ENCODE results near the gene NAT14.

DNA sequence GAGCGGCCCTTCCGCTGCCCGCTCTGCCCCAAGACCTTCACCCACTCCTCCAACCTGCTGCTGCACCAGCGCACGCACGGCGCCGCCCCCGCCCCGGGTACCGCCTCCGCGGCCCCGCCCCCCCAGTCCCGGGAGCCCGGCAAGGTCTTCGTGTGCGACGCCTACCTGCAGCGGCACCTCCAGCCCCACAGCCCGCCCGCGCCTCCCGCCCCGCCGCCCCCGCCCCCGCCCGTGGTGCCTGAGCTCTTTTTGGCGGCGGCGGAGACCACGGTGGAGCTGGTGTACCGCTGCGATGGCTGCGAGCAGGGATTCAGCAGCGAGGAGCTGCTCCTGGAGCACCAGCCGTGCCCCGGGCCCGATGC, 3.2 kb upstream of the NAT14 start:
- TF ChIP-seq CEBPB (IDR thresholded peaks at IDR 0.05) (no peak), EP300 (IDR thresholded peaks at IDR 0.05; ENCODE audit: borderline replicate concordance) (no peak), NFIC (IDR thresholded peaks at IDR 0.05) (no peak), TEAD4 (IDR thresholded peaks at IDR 0.05) (no peak), RAD21 (IDR thresholded peaks at IDR 0.05; ENCODE audit: low read depth) (no peak)

Measured in Ishikawa (cell line).